Measurements from ENCODE around the gene SLC24A1.

GRCh38 chr15:65571971-65572370 is 49.8 kb upstream of the SLC24A1 start:
- no peak for TF ChIP-seq ZNF26 (tag by site-specific recombination; IDR thresholded peaks at IDR 0.05)
- TF ChIP-seq, protein P1, sequence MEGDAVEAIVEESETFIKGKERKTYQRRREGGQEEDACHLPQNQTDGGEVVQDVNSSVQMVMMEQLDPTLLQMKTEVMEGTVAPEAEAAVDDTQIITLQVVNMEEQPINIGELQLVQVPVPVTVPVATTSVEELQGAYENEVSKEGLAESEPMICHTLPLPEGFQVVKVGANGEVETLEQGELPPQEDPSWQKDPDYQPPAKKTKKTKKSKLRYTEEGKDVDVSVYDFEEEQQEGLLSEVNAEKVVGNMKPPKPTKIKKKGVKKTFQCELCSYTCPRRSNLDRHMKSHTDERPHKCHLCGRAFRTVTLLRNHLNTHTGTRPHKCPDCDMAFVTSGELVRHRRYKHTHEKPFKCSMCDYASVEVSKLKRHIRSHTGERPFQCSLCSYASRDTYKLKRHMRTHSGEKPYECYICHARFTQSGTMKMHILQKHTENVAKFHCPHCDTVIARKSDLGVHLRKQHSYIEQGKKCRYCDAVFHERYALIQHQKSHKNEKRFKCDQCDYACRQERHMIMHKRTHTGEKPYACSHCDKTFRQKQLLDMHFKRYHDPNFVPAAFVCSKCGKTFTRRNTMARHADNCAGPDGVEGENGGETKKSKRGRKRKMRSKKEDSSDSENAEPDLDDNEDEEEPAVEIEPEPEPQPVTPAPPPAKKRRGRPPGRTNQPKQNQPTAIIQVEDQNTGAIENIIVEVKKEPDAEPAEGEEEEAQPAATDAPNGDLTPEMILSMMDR (tag by site-specific recombination; IDR thresholded peaks at IDR 0.05) = no peak
- no peak for TF ChIP-seq SP7 (tag by site-specific recombination; IDR thresholded peaks at IDR 0.05)
- TF ChIP-seq ZNF473 (tag by site-specific recombination; IDR thresholded peaks at IDR 0.05) = no peak
- TF ChIP-seq KLF9 (tag by site-specific recombination; IDR thresholded peaks at IDR 0.05; ENCODE audit: low read depth) = no peak
- 0 out of 2 replicates have a peak, but pooled peaks have one; percentile 12 for TF ChIP-seq PRDM1 (tag by site-specific recombination; IDR thresholded peaks at IDR 0.05)
- TF ChIP-seq REST (tag by site-specific recombination; IDR thresholded peaks at IDR 0.05) = no peak
